GM12878 (cell line): ENCODE data around the gene KIRREL3. TPM values are rescaled to one million over a fixed set of nuclear protein-coding genes. Genes with fewer than 3 reads are reported as not detected.

Source experiments
- ATAC-seq: fragments of 200-7000 bp; cut with Tn5 transposase; 3 replicates; pipeline ENCODE4 v1.9.1; 2020; ENCODE audit warnings: mild to moderate bottlenecking, moderate library complexity
- BruUV-seq: library from RNA; stranded (reverse); fragments of 400-500 nt; replicated peaks from 2 replicates; lab custom pipeline; 2021; lab: Mats Ljungman, UMichigan
- CTCF ChIA-PET: fragments of 300-600 bp; sonication (Branson Sonifier 250); formaldehyde crosslinking; extraction: SDS; loops from one replicate; lab custom pipeline; 2021; ENCODE audit warnings: inconsistent platforms; lab: Yijun Ruan, JAX
- POLR2A ChIA-PET: fragments of 350-600 bp; formaldehyde crosslinking; extraction: SDS; loops from one replicate; lab custom pipeline; 2021; ENCODE audit warnings: inconsistent platforms; lab: Charles Lee
- RAD21 ChIA-PET: fragments of 300-600 bp; sonication (Branson Sonifier 250); formaldehyde crosslinking; loops from one replicate; lab custom pipeline; 2023; ENCODE audit warnings: antibody characterized with exemption; ENCODE audit not compliant: unreplicated experiment; lab: Charles Lee
- SMC1A ChIA-PET: fragments of 300-600 bp; sonication (Branson Sonifier 250); formaldehyde crosslinking; loops from one replicate; lab custom pipeline; 2023; ENCODE audit not compliant: unreplicated experiment, uncharacterized antibody; lab: Charles Lee
- DNase-seq: peaks from one replicate; pipeline ENCODE4 v3.0.0-alpha.2; 2011; ENCODE audit warnings: low read depth, low spot score
- FAIRE-seq: peaks from 3 replicates; lab custom pipeline; 2011; peaks lifted over from hg19 to GRCh38; lab: Jason Lieb, UNC
- H2AFZ ChIP-seq: 2 replicates; pipeline ENCODE4 v1.6.0; 2011; ENCODE audit warnings: low read depth, low read length, control low read depth; ENCODE audit not compliant: control insufficient read depth
- H3K27ac ChIP-seq: 2 replicates; pipeline ENCODE4 v1.5.1; 2011; ENCODE audit warnings: control low read depth; ENCODE audit not compliant: control insufficient read depth, insufficient read depth
- H3K27me3 ChIP-seq, 2 experiments: replicated peaks in 1 of 2; 2 replicates each; pipeline versions ENCODE4 v1.6.0 to v1.6.1; 2011; ENCODE audit warnings: low read length in 1 of 2; ENCODE audit not compliant: control insufficient read depth in 2 of 2, insufficient read depth in 2 of 2
- H3K36me3 ChIP-seq, 2 experiments: 2 replicates each; pipeline ENCODE4 v1.5.1; 2011; ENCODE audit warnings: low read length in 1 of 2; ENCODE audit not compliant: control insufficient read depth in 2 of 2, insufficient read depth in 2 of 2
- H3K4me1 ChIP-seq: 2 replicates; pipeline ENCODE4 v1.6.1; 2011; ENCODE audit warnings: mild to moderate bottlenecking, low read length, moderate library complexity, mixed read lengths; ENCODE audit not compliant: control insufficient read depth, insufficient read depth
- H3K4me2 ChIP-seq: 2 replicates; pipeline ENCODE4 v1.6.0; 2011; ENCODE audit warnings: control low read depth; ENCODE audit not compliant: control insufficient read depth, insufficient read depth
- H3K4me3 ChIP-seq: fragments of 200-600 bp; sonication (generic); 2 replicates; pipeline ENCODE4 v1.5.1; 2016
- H3K79me2 ChIP-seq: 2 replicates; pipeline ENCODE4 v1.6.0; 2011; ENCODE audit warnings: low read length; ENCODE audit not compliant: control insufficient read depth, insufficient read depth
- H3K9ac ChIP-seq: 2 replicates; pipeline ENCODE4 v1.8.0; 2011; ENCODE audit warnings: low read length, control low read depth, mixed read lengths; ENCODE audit not compliant: control insufficient read depth, insufficient read depth
- H3K9me3 ChIP-seq: replicated peaks from 3 replicates; pipeline ENCODE4 v1.5.1; 2011; ENCODE audit warnings: mild to moderate bottlenecking, low read length; ENCODE audit not compliant: control insufficient read depth, insufficient read depth
- H4K20me1 ChIP-seq: 2 replicates; pipeline ENCODE4 v1.6.0; 2011; ENCODE audit not compliant: control insufficient read depth, insufficient read depth
- BCL11A ChIP-seq: IDR thresholded peaks from 2 replicates; pipeline ENCODE4 v1.6.1; 2011; ENCODE audit warnings: low read depth, low read length
- CBFB ChIP-seq: IDR thresholded peaks from 2 replicates; pipeline ENCODE4 v1.6.1; 2016; ENCODE audit warnings: antibody characterized with exemption, low read depth
- DPF2 ChIP-seq: fragments of 450-650 bp; IDR thresholded peaks from 2 replicates; pipeline ENCODE4 v1.6.1; 2017; ENCODE audit warnings: mild to moderate bottlenecking
- EP300 ChIP-seq, 2 experiments: fragments of 150-350 bp in 1 of 2; IDR thresholded peaks; 2 replicates each; pipeline ENCODE4 v1.6.1; 2011 to 2012; ENCODE audit warnings: low read depth in 2 of 2, low read length in 2 of 2, borderline replicate concordance in 1 of 2, improper control_type of control experiment in 1 of 2, inconsistent platforms in 1 of 2; ENCODE audit not compliant: control insufficient read depth in 1 of 2
- GABPA ChIP-seq: IDR thresholded peaks from 2 replicates; pipeline ENCODE4 v1.6.1; 2014; ENCODE audit warnings: antibody characterized with exemption, low read depth, mild to moderate bottlenecking, inconsistent platforms
- MEF2A ChIP-seq: IDR thresholded peaks from 2 replicates; pipeline ENCODE4 v1.6.1; 2011; ENCODE audit warnings: low read depth, mild to moderate bottlenecking, low read length, moderate library complexity; ENCODE audit not compliant: insufficient read depth
- MTA2 ChIP-seq: fragments of 450-650 bp; IDR thresholded peaks from 2 replicates; pipeline ENCODE4 v1.6.1; 2016; ENCODE audit warnings: low read depth, mild to moderate bottlenecking, moderate library complexity
- NR2F1 ChIP-seq: fragments of 450-650 bp; conservative IDR thresholded peaks from 2 replicates; pipeline ENCODE4 v1.6.1; 2017; ENCODE audit warnings: mild to moderate bottlenecking
- SREBF1 ChIP-seq: IDR thresholded peaks from 2 replicates; pipeline ENCODE4 v1.6.1; 2012; ENCODE audit warnings: mild to moderate bottlenecking, low read length
- SREBF2 ChIP-seq: IDR thresholded peaks from 2 replicates; pipeline ENCODE4 v1.6.1; 2012; ENCODE audit warnings: mild to moderate bottlenecking, low read length
- SRF ChIP-seq, 2 experiments: IDR thresholded peaks; 2 replicates each; pipeline ENCODE4 v1.6.1; 2011; ENCODE audit warnings: low read depth in 2 of 2, low read length in 2 of 2, mild to moderate bottlenecking in 1 of 2, moderate library complexity in 1 of 2
- STAT3 ChIP-seq: IDR thresholded peaks from 2 replicates; pipeline ENCODE4 v1.6.1; 2011; ENCODE audit warnings: low read depth, low read length, improper control_type of control experiment
- ZBED1 ChIP-seq: IDR thresholded peaks from 2 replicates; pipeline ENCODE4 v1.6.1; 2016; ENCODE audit warnings: borderline replicate concordance
- ZBTB11 ChIP-seq: fragments of 450-650 bp; formaldehyde crosslinking; IDR thresholded peaks from 2 replicates; pipeline ENCODE4 v1.5.0; 2022; ENCODE audit warnings: mild to moderate bottlenecking, missing genetic modification characterization
- ZNF207 ChIP-seq: fragments of 450-650 bp; IDR thresholded peaks from 2 replicates; pipeline ENCODE4 v1.6.1; 2014; ENCODE audit warnings: antibody characterized with exemption, mild to moderate bottlenecking, borderline replicate concordance
- ZNF217 ChIP-seq: fragments of 450-650 bp; IDR thresholded peaks from 2 replicates; pipeline ENCODE4 v1.6.1; 2017; ENCODE audit warnings: antibody characterized with exemption, mild to moderate bottlenecking
- WGBS: methylation state at CpG from one replicate; pipeline ENCODE4 v1.1.6; 2016; ENCODE audit warnings: low lambda C conversion rate; ENCODE audit not compliant: insufficient replicate concordance, insufficient coverage; ENCODE audit errors: missing lambda C conversion rate; 5-methylcytosine and 5-hydroxymethylcytosine counted together
- in situ Hi-C: fragments of 300-500 bp; cut with MboI; formaldehyde crosslinking; loops from 9 replicates; pipeline ENCODE4 v1.14.3; 2018; ENCODE audit warnings: mixed read lengths
- intact Hi-C: fragments of 100-400 bp; cut with micrococcal nuclease; formaldehyde crosslinking; loops from one replicate; pipeline ENCODE4 v1.14.2; 2022; ENCODE audit not compliant: unreplicated experiment
- polyA plus RNA-seq, 11 experiments: library from polyadenylated mRNA; depleted of rRNA in 4 of 11; unstranded in 6 of 11; stranded (reverse) in 5 of 11; fragments of >200 nt; fragmentation: Nextera tagmentation in 4 of 11; fragmentation: Illumina TruSeq in 1 of 11; extraction: Ambion mirVana in 4 of 11; extraction: Trizol in 1 of 11; gene quantifications; 1 replicate in 1 of 11; 2 replicates in 10 of 11; pipeline versions ENCODE4 v1.2.1 to v1.2.3, GENCODE V29; 2011 to 2016; ENCODE audit warnings: inconsistent platforms in 2 of 11, missing spikeins in 2 of 11, low read depth in 1 of 11
- total RNA-seq, 4 experiments: library from RNA; depleted of rRNA in 3 of 4; stranded (reverse); fragments of >200 nt in 3 of 4; fragmentation: Illumina TruSeq in 1 of 4; extraction: Trizol in 1 of 4; gene quantifications; 2 replicates each; pipeline versions ENCODE4 v1.2.1 to v1.2.3, GENCODE V29; 2013 to 2021

The KIRREL3 gene
- total and polyA plus RNA-seq, 10 of the 15 experiments (the other 5 are each of a cell fraction or from before 2014, with no cell fraction given): under 0.01 TPM; not detected in 9

- no peak for TF ChIP-seq MTA2
- TF ChIP-seq, all 136 proteins: peak for 0
These were observed 411 bp upstream of the KIRREL3 start (continued) for GRCh38 chr11:127000981-127001380.

GRCh38 chr11:126999366-126999765 is 1.2 kb downstream of the KIRREL3 start:
- Histone ChIP-seq H3K4me1 (no peaks in the 10 kb centered on the region), H3K4me3 (no peak overlapping the region), H3K27ac (no peak overlapping the region), H3K9me3 (no peaks in the 10 kb centered on the region), H3K27me3 (peaks cover 17 to 34% of the 10 kb centered on the region in 2 experiments)
- intact Hi-C loops (no loop called here), in situ Hi-C loops (no loop called here)
- no peak for FAIRE-seq
- SMC1A ChIA-PET: no interaction called here
- 2% methylated on average over 5 of the region's 5 CpGs for WGBS
- no TSS peak for BruUV-seq
- POLR2A ChIA-PET: no interaction called here
- TF ChIP-seq STAT3: no peak
- no peak for TF ChIP-seq NR2F1
- TF ChIP-seq CBFB: no peak
- TF ChIP-seq ZBTB11 (CRISPR knock-in tag): no peak
- no peak for TF ChIP-seq SRF (IDR thresholded peaks at IDR 0.05; ENCODE audit: low read depth in 2 of 2, low read length in 2 of 2)
- TF ChIP-seq ZBED1: no peak
- TF ChIP-seq SREBF1: no peak
- no peak for TF ChIP-seq GABPA
- no peak for TF ChIP-seq EP300 (IDR thresholded peaks at IDR 0.05; ENCODE audit: borderline replicate concordance in 1 of 2, control insufficient read depth in 1 of 2, low read depth in 2 of 2, low read length in 2 of 2)
- no peak for TF ChIP-seq DPF2
- no peak for TF ChIP-seq ZNF217
- no peak for TF ChIP-seq BCL11A
- TF ChIP-seq MEF2A: no peak
- TF ChIP-seq ZNF207: no peak
- no peak for TF ChIP-seq SREBF2
- TF ChIP-seq, all 136 proteins: peak for 0
- CTCF ChIA-PET: no interaction called here
- DNase-seq (no peak), ATAC-seq (no peak)
- RAD21 ChIA-PET: no interaction called here
- H3K9ac ChIP-seq: no peak overlapping the region
- no peaks in the 10 kb centered on the region for H3K79me2 ChIP-seq
- H3K4me2 ChIP-seq: no peak overlapping the region
- H2AFZ ChIP-seq: no peak overlapping the region
- no peaks in the 10 kb centered on the region for H3K36me3 ChIP-seq
- no peaks in the 10 kb centered on the region for H4K20me1 ChIP-seq
